ENCODE data around the gene TRIM51. TPM values are rescaled to one million over a fixed set of nuclear protein-coding genes. Genes with fewer than 3 reads are reported as not detected.

Gene TRIM51, protein sequence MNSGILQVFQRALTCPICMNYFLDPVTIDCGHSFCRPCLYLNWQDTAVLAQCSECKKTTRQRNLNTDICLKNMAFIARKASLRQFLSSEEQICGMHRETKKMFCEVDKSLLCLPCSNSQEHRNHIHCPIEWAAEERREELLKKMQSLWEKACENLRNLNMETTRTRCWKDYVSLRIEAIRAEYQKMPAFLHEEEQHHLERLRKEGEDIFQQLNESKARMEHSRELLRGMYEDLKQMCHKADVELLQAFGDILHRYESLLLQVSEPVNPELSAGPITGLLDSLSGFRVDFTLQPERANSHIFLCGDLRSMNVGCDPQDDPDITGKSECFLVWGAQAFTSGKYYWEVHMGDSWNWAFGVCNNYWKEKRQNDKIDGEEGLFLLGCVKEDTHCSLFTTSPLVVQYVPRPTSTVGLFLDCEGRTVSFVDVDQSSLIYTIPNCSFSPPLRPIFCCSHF
- not detected in 2 replicates for total RNA-seq

DNA sequence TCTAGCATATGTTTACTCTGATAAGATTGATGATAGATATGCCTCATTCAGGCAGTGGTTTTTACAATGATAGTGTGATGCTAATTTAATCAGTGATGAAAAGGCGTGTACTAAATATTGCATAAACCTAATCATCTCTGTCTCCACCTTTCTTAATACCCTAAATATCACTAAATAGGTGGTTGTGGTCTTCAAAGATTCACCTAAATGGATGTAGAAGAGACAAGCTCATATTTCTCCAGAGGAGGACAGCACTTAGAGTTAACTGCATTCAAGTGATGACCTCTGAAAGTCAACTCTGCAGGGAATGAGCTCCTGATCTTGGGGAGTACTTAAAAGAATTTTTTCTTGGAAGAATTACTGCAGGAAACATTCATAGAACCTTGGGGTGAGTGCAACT is at the start of gene TRIM51:
Gene TRIM51, plus strand, starts transcription at position 301 of the 400 bp plus-strand sequence. CDS start 2,132 bp downstream, outside the sequence.

DNA sequence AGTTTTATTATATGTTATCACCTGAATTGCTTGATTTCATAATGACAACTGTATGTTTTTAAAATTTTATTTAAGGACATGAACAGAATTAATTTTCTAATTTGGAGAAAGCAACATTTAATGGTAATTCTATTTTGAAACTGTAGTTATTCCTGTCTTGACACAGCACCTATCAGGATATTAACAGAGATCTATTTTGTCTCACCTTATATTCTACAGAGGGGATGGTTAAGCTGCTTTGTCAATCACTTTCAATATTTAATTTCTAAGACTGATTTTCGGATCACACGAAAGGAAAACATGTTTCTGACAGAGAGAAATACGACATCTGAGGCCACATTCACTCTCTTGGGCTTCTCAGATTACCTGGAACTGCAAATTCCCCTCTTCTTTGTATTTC is 44.6 kb upstream of the TRIM51 start, which contains the start of gene OR5D16:
Gene OR5D16, plus strand, starts transcription at position 301 of the 400 bp plus-strand sequence. Its CDS starts 0 bp downstream, at position 301.

DNA sequence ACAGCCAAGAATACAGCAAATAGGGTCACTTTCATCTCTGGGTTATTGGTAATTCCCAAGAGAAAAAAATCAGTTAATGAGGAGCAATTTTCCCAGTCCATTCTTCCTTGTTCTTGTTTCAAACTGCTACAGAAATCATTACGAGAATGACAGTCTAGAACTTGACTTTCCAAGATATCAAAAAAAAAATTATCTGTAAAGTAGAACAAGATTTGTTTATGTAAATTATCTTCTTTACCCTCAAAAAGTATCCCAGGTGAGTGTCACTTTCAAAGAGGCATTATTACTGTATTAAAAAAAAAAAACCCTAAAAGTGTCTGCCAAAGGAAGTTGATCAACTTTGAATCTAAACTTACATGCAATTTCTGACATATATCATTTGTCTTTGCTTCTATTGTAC is 31.4 kb downstream of the TRIM51 start, which contains the start of gene OR5W2:
Gene OR5W2, minus strand, starts transcription at position 101 of the 400 bp plus-strand sequence. Its CDS starts 0 bp downstream, at position 101.

DNA sequence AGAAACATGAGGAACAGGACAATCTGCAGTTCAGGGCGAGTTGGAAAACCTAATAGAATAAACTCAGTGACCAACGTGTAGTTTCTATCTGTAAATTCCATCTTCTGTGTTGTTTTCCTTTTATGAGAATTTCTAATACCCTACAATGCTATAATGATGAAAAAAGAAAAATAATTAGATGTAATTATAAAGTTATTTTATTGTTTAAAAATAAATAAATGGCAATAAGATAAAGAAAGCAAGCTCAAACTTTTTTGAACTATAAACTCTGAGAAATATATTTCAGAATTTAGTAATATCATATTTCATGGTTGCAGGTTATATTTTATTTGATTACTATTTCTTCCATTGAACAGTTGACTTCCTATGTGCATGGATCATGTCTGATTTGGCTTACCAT is 53.2 kb downstream of the TRIM51 start, which contains the start of gene OR5I1:
Gene OR5I1, minus strand, starts transcription at position 101 of the 400 bp plus-strand sequence. Its CDS starts 0 bp downstream, at position 101.

Small RNAs within 50 kb of the gene (small RNA-seq; reads per million reads assigned to genes)
- not detected for gene AC036111.3

Other genes with a start within 250 kb of the TRIM51 start
- not detected in 2 replicates for gene OR4P4, start 248.2 kb upstream of the TRIM51 start, total RNA-seq
- gene OR4S2, start 235.0 kb upstream of the TRIM51 start, total RNA-seq: not detected in 2 replicates
- not detected in 2 replicates for gene OR4C6, start 221.1 kb upstream of the TRIM51 start, total RNA-seq
- gene OR5D13, start 109.9 kb upstream of the TRIM51 start, total RNA-seq: not detected in 2 replicates
- gene OR5D14, start 87.7 kb upstream of the TRIM51 start, total RNA-seq: not detected in 2 replicates
- not detected in 2 replicates for gene OR5L1, start 71.9 kb upstream of the TRIM51 start, total RNA-seq
- not detected in 2 replicates for gene OR5D18, start 63.7 kb upstream of the TRIM51 start, total RNA-seq
- not detected in 2 replicates for gene OR5L2, start 56.1 kb upstream of the TRIM51 start, total RNA-seq
- not detected in 2 replicates for gene OR5D16, start 44.5 kb upstream of the TRIM51 start, total RNA-seq
- not detected in 2 replicates for gene OR5W2, start 31.3 kb downstream of the TRIM51 start, total RNA-seq
- gene OR5I1, start 53.1 kb downstream of the TRIM51 start, total RNA-seq: not detected in 2 replicates
- not detected in 2 replicates for gene OR10AG1, start 86.6 kb downstream of the TRIM51 start, total RNA-seq
- not detected in 2 replicates for gene OR5F1, start 111.3 kb downstream of the TRIM51 start, total RNA-seq
- gene OR5AS1, start 144.4 kb downstream of the TRIM51 start, total RNA-seq: not detected in 2 replicates
- not detected in 2 replicates for gene OR8I2, start 210.0 kb downstream of the TRIM51 start, total RNA-seq
- gene OR8H2, start 220.4 kb downstream of the TRIM51 start, total RNA-seq: not detected in 2 replicates
- gene OR8H3, start 239.1 kb downstream of the TRIM51 start, total RNA-seq: not detected in 2 replicates

Measured in subcutaneous preadipocyte (primary cell).